ENCODE data around the gene BRSK1.

Gene BRSK1

DNA sequence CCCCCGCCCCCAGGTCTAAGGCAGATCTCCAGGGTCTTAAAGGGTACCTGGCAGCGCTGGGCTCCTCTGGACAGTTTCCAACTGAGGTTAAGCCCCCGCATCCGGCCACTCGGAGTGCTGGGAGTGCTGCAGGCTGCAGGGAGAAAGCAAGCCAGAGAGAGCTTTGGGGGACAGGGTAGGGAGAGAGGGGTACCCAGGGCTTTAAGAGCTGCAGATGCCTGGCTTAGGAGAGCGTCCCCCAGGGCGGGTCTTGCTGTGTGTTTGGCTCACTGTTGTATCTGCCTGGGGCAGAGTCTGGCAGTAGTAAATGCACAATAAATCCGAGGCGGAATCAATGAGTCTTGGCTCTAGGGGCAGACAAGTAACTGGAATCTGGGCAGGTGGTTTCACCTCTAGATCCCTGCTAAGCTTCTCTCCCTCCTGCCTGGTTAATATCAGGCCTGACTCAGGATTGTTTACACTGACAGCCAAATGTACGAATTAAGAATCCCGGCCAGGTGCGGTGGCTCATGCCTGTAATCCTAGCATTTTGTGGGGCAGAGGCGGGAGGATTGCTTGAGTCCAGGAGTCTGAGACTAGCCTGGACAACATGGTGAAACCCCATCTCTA, 71.5 kb downstream of the BRSK1 start:
- DNase-seq, result no peak

- no peak for DNase-seq
Measured at GRCh38 chr19:55358493-55358892, 74.7 kb downstream of the BRSK1 start.

DNA sequence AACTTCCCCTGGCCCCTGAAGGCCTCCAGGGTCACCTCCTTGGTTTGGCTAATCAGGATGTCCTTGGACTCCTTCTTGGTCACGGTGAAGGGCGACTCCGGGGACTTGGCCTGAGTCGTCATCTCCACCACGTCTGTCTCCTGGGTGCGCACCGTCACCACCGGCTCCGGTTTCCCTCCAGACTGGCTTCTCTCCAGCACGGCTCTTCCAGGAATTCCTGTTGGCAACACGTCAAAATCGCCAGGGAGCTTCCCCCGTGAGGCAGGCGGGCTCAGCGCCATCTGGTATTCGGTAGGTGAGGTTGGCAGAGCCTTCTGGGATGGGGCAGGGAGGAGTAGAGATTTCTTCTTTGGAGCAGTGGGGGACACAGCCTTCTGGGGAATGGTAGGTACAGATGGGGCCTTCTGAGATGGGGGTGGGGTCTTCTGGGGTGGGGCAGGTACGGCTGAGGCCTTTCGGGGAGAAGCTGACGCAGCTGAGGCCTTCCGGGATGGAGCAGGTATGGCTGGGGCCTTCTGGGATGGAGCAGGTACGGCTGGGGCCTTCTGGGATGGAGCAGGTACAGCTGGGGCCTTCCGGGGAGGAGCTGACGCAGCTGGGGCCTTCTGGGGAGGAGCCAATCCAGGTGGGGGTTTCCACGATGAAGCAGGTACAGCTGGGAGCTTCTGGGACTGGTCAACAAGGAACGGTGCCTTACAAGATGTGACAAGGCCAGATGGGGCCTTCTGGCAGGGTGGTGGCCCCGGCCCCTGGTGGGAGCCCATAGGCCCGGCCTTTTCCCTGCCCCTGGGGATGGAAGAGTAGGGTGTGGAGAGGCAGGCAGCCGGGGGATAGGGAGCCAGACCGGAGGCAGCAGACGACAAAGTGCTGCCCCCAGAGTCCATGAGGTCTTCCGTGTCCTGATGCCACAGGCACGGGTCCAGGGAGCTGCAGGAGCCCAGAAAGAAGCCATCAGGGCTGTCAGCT, 75.4 kb downstream of the BRSK1 start:
- no peak for DNase-seq

GRCh38 chr19:55360902-55361301, 77.1 kb downstream of the BRSK1 start:
- no peak for DNase-seq

Measured in NCI-H2107 (cell line).